Hematopoietic multipotent progenitor cell treated with erythropoietin and hydrocortisone succinate and interleukin-3 and kit ligand, for 4 days (in vitro differentiated cells): ENCODE data around the gene IFIH1.

Source experiments
- DNase-seq: peaks from one replicate; pipeline ENCODE4 v3.0.0-alpha.2; 2015

The IFIH1 gene

GRCh38 chr2:162308747-162309503 is 9.6 kb downstream of the IFIH1 start:
- no peak for DNase-seq

GRCh38 chr2:162305901-162306300 is 12.6 kb downstream of the IFIH1 start:
- no peak for DNase-seq

DNA sequence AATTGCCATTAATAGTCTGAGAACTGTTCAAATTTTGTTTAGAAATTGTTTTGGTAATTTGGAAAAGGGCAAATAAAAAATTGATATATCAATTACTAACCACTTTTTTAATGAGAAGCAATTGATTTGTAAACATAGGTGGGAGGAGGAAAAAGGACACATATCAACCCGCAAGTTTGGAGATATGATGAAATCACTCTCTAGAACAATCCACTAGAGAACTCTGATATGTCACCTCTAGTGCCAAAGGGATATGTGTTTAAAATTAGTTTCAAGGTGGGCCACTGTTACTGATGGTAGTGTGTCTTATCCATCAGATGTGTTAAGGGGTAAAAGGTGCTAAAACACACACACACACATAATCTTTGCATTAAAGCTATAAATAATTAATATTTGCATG is 16.6 kb downstream of the IFIH1 start:
- DNase-seq = no peak

- DNase-seq = peak; percentile 86
Measured at GRCh38 chr2:162301151-162301804, 17.2 kb downstream of the IFIH1 start.

DNA sequence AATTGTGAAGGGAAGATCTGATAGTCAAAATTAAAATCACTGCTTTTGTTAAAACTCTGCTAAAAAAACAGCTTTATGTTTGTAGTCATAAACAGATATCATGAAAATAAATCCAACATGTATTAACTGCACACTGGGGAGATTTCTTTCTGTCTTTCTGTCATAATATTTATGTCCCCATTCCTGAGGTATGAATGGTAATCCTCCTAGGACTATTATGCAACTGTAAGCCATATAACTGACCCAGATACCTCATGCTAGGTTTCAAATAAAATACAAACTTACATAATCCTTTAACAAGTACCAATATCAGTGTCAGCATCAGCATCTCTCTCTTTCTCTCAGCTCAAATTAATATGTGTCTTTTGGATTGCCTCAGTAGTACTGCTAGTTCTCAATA is 18.2 kb downstream of the IFIH1 start:
- DNase-seq = no peak

- no peak for DNase-seq
Measured at GRCh38 chr2:162298669-162299335, 19.7 kb downstream of the IFIH1 start.

DNA sequence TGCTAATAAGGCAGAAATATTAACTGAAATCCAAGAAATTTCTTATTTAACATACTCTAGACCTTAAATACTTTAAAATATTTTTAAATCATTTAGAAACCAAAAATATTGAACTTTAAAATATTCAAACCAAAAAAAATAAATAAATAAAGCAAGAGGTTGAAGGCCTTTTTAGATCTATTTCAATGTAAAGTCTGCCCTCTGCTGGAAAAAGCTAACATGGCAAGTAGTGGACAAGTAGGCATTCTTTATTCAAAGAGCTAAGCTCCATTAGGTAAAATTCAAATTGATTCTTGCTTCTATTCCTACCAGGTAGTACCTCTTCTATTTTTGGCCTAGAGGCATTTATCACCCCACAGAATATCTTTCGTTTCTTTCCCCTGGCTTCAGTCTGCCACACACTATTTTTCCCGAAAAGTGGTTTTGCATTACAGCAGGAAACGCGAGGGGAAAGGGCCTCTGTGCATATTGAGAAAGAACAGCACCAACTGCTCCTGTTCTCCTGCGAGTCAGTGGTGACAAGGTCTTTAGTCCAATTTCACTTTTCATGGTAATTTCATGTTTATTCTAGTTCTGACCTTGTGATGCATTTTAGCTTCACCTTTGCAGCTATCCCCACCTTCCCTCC is 20.4 kb downstream of the IFIH1 start:
- peak; percentile 90 for DNase-seq

GRCh38 chr2:162295009-162295408 is 23.5 kb downstream of the IFIH1 start:
- DNase-seq = no peak

- no peak for DNase-seq
Measured at GRCh38 chr2:162293122-162293786, 25.2 kb downstream of the IFIH1 start.

DNA sequence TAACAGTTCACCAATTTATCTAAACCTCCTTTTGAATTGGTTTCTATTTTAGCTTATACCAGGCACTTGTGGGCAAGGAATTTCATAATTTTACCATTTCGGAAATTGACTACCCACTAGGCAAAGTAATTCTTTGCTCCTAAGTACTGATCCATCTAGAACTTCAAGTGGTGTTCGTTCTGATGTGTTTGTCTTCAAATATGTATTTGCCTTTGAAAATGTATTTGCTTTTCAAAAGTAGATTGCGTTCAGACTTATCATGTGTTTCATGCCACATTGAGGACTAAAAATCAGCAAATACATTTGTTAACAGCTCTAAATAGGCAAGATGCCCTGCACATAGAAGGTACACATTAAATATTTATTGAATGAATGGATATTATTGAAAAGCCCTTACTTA is 26.7 kb downstream of the IFIH1 start:
- DNase-seq = no peak

DNA sequence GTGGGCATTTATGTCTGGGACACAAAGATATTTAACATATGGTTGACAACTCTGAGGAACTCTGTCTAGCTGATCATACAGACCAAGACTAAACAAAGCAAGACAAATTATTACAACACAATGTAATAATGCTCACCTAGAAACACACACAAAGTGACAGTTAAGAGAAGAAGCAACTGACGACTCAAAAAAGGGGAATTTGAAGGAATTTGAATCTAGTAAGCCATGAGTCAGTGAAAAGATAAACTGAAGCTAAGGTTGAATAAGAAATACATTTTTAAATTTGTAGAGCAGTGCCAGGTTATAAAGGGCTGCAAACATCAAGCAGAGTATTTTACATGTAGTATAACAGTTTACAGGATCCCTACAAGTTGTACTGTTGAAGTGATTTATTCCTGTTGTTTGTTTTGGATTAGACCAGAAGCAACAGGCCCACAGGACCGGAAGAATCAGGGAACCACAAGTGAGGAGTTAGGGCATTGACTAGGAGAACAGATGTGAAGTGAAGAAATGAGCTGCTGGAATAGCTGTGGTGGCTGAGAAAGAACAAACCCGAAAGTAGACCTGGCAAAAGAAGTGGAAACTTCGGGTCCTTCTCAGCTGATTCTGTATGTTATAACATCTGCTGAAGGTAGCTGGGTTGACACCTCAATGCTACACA is 35.6 kb downstream of the IFIH1 start:
- DNase-seq = no peak

DNA sequence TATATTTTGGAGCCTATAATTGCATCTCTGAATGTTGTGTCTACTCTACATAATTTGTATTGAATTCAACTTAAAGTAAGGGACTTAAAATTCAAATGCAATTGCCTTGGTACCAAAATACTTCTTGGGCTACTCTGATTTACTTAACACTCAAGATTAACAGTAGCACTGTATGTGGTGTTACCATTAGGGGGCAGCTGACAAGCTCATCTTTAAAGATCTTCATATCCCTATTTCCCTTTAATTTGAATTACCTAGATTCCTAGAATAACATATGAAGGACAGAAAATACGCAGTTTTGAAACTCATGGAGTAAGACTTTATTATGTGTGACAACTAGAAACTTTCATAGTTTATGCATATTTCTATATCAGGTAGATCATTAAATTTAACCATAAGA is 37.8 kb downstream of the IFIH1 start:
- no peak for DNase-seq

- DNase-seq = peak; percentile 34
Measured at GRCh38 chr2:162277381-162277780, 41.1 kb downstream of the IFIH1 start.

- no peak for DNase-seq
Measured at GRCh38 chr2:162267996-162268395, 50.5 kb downstream of the IFIH1 start.

GRCh38 chr2:162267496-162267895 is 51.0 kb downstream of the IFIH1 start:
- DNase-seq = no peak

DNA sequence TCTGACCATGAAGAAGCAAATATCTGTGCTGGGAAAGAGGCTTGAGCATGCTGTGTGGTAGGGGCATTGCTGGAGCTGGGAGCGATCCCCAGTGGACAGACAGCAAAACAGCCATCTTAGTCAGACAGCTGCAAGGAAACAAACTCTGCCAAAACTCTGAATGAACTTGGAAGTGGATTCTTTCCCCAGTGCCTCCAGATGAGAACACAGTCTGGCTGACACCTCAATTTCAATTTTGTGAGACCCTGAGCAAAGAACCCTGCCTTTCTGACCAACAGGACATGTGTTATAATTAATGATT is 52.1 kb downstream of the IFIH1 start:
- DNase-seq = no peak

DNA sequence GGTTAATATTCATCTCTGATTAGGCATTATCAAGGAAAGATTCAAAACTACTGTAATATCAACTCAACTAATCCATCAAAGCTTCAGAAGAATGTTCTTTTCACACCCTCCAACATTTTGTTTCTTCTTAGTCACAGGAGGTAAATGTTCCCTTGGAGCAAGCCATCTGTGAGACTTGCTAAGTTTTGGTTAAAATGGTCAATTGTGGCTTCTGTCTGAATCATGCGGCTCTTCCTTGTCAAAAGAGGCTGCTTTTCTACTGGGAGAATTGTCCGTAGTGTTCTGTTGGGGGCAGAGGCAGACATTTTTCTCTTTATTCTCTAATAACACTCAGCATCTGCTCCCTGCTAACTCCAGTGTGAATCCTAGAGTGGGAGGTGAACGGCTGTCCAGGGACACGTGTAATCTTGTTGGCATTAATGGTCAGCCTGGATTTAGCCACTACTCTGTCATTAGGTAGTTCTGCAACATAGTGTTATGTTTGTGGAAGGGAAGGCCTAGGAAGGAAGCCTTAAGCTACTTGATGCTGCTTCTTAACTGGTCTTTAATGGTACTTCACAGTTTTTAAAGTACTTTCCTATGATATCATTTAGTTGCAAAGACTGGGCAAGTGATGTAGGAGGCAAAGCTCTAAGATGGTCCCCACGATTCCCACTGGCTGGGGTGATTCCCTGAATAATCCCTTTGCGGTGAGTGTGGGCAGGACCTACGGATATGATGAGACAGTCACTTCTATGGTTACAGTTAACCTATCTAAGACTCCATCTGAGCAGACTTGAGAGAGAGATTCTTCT is 52.6 kb downstream of the IFIH1 start:
- no peak for DNase-seq

GRCh38 chr2:162261032-162261945 is 57.2 kb downstream of the IFIH1 start:
- peak; percentile 69 for DNase-seq

DNA sequence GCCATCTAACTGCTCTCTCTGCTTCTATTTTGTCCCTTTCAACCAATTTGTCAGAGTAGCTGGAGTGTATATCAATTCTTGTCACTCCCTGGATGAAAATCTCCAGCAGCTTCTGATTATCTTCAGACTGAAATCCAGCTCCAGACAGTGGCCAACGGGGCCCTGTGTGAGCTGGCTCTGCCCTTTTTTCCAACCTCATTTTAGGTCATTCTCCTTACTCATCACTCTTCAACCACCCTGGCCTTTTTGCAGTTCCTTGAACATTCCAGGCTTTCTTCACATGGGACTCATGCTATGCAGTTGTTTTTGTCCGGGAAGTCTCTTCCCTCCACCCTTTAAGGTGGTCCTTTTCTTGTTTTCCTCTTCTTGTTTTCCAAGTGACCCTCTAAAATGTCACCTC is 59.8 kb downstream of the IFIH1 start:
- no peak for DNase-seq

- DNase-seq = no peak
Measured at GRCh38 chr2:162258169-162258568, 60.3 kb downstream of the IFIH1 start.

DNA sequence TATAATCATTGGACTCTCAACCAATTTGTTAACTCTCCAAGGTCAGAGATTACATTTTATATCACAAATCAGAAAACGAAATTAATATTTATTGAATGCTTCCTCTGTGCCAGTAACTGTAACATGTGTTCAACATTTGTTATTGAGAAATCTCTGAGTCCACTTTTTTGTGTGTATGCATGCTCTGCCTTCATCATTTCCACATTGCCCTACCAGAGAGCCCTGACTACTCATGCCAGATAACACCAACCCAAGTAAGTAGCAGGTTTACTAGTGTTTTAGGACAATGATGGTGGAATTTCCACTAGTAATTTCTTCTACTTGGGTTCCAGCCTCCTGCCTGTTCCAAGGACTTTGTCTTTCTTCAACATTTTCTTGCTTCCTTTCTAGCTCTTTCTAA is 61.1 kb downstream of the IFIH1 start:
- no peak for DNase-seq
